Peyer's patch (tissue), 4 donors: ENCODE results near the gene RLF. TPM values are rescaled to one million over a fixed set of nuclear protein-coding genes. Genes with fewer than 3 reads are reported as not detected.
"Not testable (repeated sequence)": the region's sequence is repeated elsewhere in the genome, so short reads cannot be mapped to it uniquely, and the experiment has no call there.

Source experiments
- DNase-seq, 3 donors: peaks; one replicate each; pipeline ENCODE4 v3.0.0-alpha.2; 2017 to 2019
- H3K27ac ChIP-seq, 4 donors: fragments of 200-600 bp; sonication (generic); one replicate each; pipeline ENCODE4 v1.5.1; 2016 to 2019
- H3K27me3 ChIP-seq, 2 donors: fragments of 200-600 bp; sonication (generic); one replicate each; pipeline ENCODE4 v1.5.1; 2019
- H3K36me3 ChIP-seq, 3 donors: fragments of 200-600 bp; sonication (generic); one replicate each; pipeline ENCODE4 v1.5.1; 2016 to 2019
- H3K4me1 ChIP-seq, 4 donors: fragments of 200-600 bp; sonication (generic); one replicate each; pipeline ENCODE4 v1.5.1; 2016 to 2019
- H3K4me3 ChIP-seq, 4 donors: fragments of 200-600 bp; sonication (generic); 1 replicate in 3 of 4; 2 replicates in 1 of 4; pipeline ENCODE4 v1.5.1; 2016 to 2019; ENCODE audit warnings: mild to moderate bottlenecking in 1 of 4
- H3K9me3 ChIP-seq, 4 donors: fragments of 200-600 bp; sonication (generic); one replicate each; pipeline ENCODE4 v1.5.1; 2016 to 2019; ENCODE audit warnings: mild to moderate bottlenecking in 1 of 4
- CTCF ChIP-seq, 6 experiments: fragments of 450-650 bp in 4 of 6; fragments of 200-600 bp in 2 of 6; sonication (generic) in 1 of 6; IDR thresholded peaks; one replicate each; pipeline ENCODE4 v1.5.1; 2017 to 2019; ENCODE audit warnings: antibody characterized with exemption in 6 of 6, mild to moderate bottlenecking in 3 of 6, moderate library complexity in 1 of 6
- POLR2A ChIP-seq, 2 donors: fragments of 450-650 bp; IDR thresholded peaks; one replicate each; pipeline ENCODE4 v1.5.1; 2017; ENCODE audit warnings: antibody characterized with exemption in 2 of 2, mild to moderate bottlenecking in 2 of 2, moderate library complexity in 2 of 2
- total RNA-seq, 4 donors: library from RNA; depleted of rRNA; stranded (reverse); fragments of >200 nt; gene quantifications; one replicate each; pipeline ENCODE4 v1.1.0, GENCODE V29; 2016

Gene RLF
- total RNA-seq, 4 donors from 2014 or later, result 10.5 to 15.8 (median 13.4) TPM

- Histone ChIP-seq H3K27ac (no peak overlapping the region), H3K4me1 (no peaks in the 10 kb centered on the region), H3K9me3 (no peaks in the 10 kb centered on the region), H3K4me3 (no peak overlapping the region), H3K36me3 (peaks cover 0 to 36% (median 0%) of the 10 kb centered on the region in 3 donors), H3K27me3 (no peaks in the 10 kb centered on the region)
- TF ChIP-seq CTCF (IDR thresholded peaks at IDR 0.05), result no peak
- TF ChIP-seq POLR2A (IDR thresholded peaks at IDR 0.05), result no peak
- no peak for DNase-seq
Observed at GRCh38 chr1:40210511-40211204, 49.5 kb downstream of the RLF start.

- Histone ChIP-seq H3K27me3 (no peaks in the 10 kb centered on the region), H3K27ac (no peak overlapping the region), H3K4me1 (no peaks in the 10 kb centered on the region), H3K4me3 (no peak overlapping the region), H3K9me3 (no peaks in the 10 kb centered on the region), H3K36me3 (peaks cover 0 to 2% (median 0%) of the 10 kb centered on the region in 3 donors)
- TF ChIP-seq POLR2A (IDR thresholded peaks at IDR 0.05), result no peak
- no peak for TF ChIP-seq CTCF (IDR thresholded peaks at IDR 0.05)
- DNase-seq, result no peak
Observed at GRCh38 chr1:40218333-40218732, 57.1 kb downstream of the RLF start.

- not testable (repeated sequence) for H3K4me1 ChIP-seq, H3K9me3 ChIP-seq, DNase-seq, H3K27ac ChIP-seq, H3K27me3 ChIP-seq, H3K36me3 ChIP-seq, H3K4me3 ChIP-seq
Observed at GRCh38 chr1:40221471-40221905, 60.3 kb downstream of the RLF start.

GRCh38 chr1:40221977-40222772, 61.0 kb downstream of the RLF start:
- H3K36me3 ChIP-seq, result peaks cover 0 to 3% (median 0%) of the 10 kb centered on the region in 3 donors
- H3K9me3 ChIP-seq, result no peaks in the 10 kb centered on the region
- TF ChIP-seq CTCF (IDR thresholded peaks at IDR 0.05) (no peak), POLR2A (IDR thresholded peaks at IDR 0.05) (no peak)
- no peak overlapping the region for H3K4me3 ChIP-seq
- no peak for DNase-seq
- no peaks in the 10 kb centered on the region for H3K27me3 ChIP-seq
- H3K4me1 ChIP-seq, result no peaks in the 10 kb centered on the region
- no peak overlapping the region for H3K27ac ChIP-seq

GRCh38 chr1:40224040-40224439, 62.9 kb downstream of the RLF start:
- H3K4me1 ChIP-seq, result no peaks in the 10 kb centered on the region
- H3K27me3 ChIP-seq, result no peaks in the 10 kb centered on the region
- H3K4me3 ChIP-seq, result no peak overlapping the region
- no peaks in the 10 kb centered on the region for H3K9me3 ChIP-seq
- no peak overlapping the region for H3K27ac ChIP-seq
- DNase-seq, result no peak
- TF ChIP-seq POLR2A (IDR thresholded peaks at IDR 0.05) (no peak), CTCF (IDR thresholded peaks at IDR 0.05) (no peak)
- peaks cover 0 to 15% (median 0%) of the 10 kb centered on the region in 3 donors for H3K36me3 ChIP-seq

GRCh38 chr1:40226192-40226591, 65.0 kb downstream of the RLF start:
- Histone ChIP-seq H3K36me3 (peaks cover 0 to 26% (median 0%) of the 10 kb centered on the region in 3 donors), H3K27ac (no peak overlapping the region), H3K4me3 (no peak overlapping the region), H3K4me1 (no peaks in the 10 kb centered on the region), H3K9me3 (no peaks in the 10 kb centered on the region), H3K27me3 (no peaks in the 10 kb centered on the region)
- no peak for DNase-seq
- no peak for TF ChIP-seq POLR2A (IDR thresholded peaks at IDR 0.05)
- TF ChIP-seq CTCF (IDR thresholded peaks at IDR 0.05), result no peak
